ENCODE measurements around the gene TMEM132E. TPM values are rescaled to one million over a fixed set of nuclear protein-coding genes. Genes with fewer than 3 reads are reported as not detected.

Gene TMEM132E
- total RNA-seq, 3 donors from 2014 or later (not counting 1 experiment from before 2014, with no cell fraction given), result 0.05 to 0.08 TPM; not detected in 1

DNA sequence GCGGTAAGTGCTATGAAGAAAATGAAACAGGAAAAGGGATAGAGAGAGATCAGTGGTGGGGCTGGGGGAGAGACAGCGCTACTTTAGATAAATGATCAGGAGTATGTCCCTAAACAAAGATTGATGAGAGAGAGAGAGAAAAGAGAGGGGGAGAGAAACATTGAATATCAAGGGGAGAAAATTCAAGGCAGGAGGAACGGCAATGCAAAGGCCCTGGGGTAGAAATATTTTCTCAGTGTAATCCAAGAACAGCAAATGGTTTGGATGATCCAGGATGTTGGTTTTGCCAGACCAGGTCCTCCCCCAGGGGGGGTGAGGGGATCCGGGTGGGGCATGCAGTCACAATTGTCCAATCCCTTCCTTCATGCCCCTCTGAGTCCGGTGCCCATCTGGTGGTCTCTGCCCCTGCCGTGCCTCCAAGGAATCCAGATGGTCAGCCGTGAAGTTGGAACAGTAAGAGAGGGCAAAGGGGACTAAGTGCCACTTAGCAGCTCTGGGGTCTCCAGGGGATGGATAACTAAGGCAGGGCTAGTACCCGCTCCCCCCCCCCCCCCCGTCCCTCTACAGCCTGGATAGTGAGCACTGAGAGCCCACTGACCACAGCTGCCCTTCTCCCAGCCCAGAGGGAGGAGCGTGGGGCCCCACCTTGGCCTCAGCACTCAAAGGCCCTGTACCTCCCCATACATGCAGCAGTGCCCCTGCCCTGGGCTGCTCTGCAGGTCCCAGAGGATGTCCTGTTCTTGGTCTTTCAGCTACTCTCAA is 43.7 kb downstream of the TMEM132E start:
- TF ChIP-seq, protein P1, sequence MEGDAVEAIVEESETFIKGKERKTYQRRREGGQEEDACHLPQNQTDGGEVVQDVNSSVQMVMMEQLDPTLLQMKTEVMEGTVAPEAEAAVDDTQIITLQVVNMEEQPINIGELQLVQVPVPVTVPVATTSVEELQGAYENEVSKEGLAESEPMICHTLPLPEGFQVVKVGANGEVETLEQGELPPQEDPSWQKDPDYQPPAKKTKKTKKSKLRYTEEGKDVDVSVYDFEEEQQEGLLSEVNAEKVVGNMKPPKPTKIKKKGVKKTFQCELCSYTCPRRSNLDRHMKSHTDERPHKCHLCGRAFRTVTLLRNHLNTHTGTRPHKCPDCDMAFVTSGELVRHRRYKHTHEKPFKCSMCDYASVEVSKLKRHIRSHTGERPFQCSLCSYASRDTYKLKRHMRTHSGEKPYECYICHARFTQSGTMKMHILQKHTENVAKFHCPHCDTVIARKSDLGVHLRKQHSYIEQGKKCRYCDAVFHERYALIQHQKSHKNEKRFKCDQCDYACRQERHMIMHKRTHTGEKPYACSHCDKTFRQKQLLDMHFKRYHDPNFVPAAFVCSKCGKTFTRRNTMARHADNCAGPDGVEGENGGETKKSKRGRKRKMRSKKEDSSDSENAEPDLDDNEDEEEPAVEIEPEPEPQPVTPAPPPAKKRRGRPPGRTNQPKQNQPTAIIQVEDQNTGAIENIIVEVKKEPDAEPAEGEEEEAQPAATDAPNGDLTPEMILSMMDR (IDR thresholded peaks at IDR 0.05), result no peak
- Mint-ChIP-seq H3K9me3 (no peaks in the 10 kb centered on the region), H3K27me3 (ENCODE audit: low read depth in 2 of 2) (peaks cover 41 to 60% of the 10 kb centered on the region in 2 donors), H3K4me1 (no peaks in the 10 kb centered on the region), H3K27ac (no peak overlapping the region), H3K4me3 (no peak overlapping the region), H3K36me3 (no peaks in the 10 kb centered on the region)
- DNase-seq, result no peak
- peaks cover 17% of the 10 kb centered on the region for H3K27me3 ChIP-seq (ENCODE audit: control insufficient read depth, insufficient read depth, low read length)
- no peaks in the 10 kb centered on the region for H3K9me3 ChIP-seq (ENCODE audit: control insufficient read depth, insufficient read depth, low read length)
- peaks cover 4% of the 10 kb centered on the region for H3K4me1 ChIP-seq (ENCODE audit: control insufficient read depth, insufficient read depth, low read length)
- no peak overlapping the region for H3K4me3 ChIP-seq (ENCODE audit: low read length)
- intact Hi-C loops (cut with micrococcal nuclease), result no loop called here
- no peak for ATAC-seq
- no peak overlapping the region for H3K27ac ChIP-seq (ENCODE audit: low read length)
- 88% methylated on average over 10 of the region's 10 CpGs for WGBS (ENCODE audit: insufficient coverage)
- no peaks in the 10 kb centered on the region for H3K36me3 ChIP-seq (ENCODE audit: control insufficient read depth, insufficient read depth, low read length)

DNA sequence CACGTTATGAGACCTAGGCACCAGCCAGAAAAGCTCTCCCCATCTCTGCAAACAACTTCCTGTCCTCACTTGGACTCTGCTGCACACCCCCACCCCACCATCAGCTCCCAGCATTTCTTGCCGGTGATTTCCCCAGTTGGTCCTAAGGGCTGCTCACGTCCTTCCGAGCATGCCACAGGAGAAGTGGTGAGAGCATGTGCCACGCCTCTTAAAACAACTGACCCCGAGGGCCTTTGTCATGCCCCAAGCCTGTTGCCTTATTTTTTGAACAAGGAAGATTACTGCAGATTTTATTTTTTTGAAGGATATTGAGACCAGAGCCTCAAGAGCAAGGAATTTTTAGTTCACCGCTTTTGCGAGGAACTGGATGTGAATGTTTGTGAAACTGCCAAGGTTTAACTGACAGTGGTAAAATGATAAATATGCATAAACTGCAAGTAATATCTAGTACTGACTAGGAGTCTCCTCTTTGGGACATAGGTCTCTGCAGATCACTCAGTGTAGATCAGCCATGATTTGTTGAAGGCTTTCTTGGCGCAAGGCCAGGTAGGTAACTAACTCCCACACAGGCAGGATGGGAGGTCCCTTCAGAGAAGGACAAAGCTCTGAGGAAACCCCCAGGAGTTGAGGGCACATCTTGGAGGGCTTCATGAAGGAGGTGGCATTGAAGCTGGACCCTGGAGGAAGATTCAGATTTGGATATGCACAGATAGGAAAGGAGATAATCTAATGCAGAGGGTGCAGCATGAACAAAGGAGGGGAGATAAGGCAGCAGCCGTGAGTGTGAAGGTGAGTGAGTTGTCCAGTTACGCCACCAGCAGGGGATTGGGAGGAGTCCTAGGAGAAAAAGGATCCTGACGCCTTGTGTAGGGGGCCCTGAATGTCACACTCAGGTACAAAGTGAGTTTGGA is 44.7 kb downstream of the TMEM132E start:
- peaks cover 17% of the 10 kb centered on the region for H3K27me3 ChIP-seq (ENCODE audit: control insufficient read depth, insufficient read depth, low read length)
- H3K4me1 ChIP-seq (ENCODE audit: control insufficient read depth, insufficient read depth, low read length), result peaks cover 4% of the 10 kb centered on the region
- no peaks in the 10 kb centered on the region for H3K36me3 ChIP-seq (ENCODE audit: control insufficient read depth, insufficient read depth, low read length)
- no peaks in the 10 kb centered on the region for H3K9me3 ChIP-seq (ENCODE audit: control insufficient read depth, insufficient read depth, low read length)
- Mint-ChIP-seq H3K27ac (no peak overlapping the region), H3K9me3 (no peaks in the 10 kb centered on the region), H3K4me1 (no peaks in the 10 kb centered on the region), H3K27me3 (ENCODE audit: low read depth in 2 of 2) (peaks cover 47 to 61% of the 10 kb centered on the region in 2 donors), H3K4me3 (no peak overlapping the region), H3K36me3 (no peaks in the 10 kb centered on the region)
- no peak for DNase-seq
- H3K27ac ChIP-seq (ENCODE audit: low read length), result no peak overlapping the region
- WGBS (ENCODE audit: insufficient coverage), result 76% methylated on average over 12 of the region's 12 CpGs
- no peak overlapping the region for H3K4me3 ChIP-seq (ENCODE audit: low read length)
- TF ChIP-seq, protein P1 (IDR thresholded peaks at IDR 0.05), result no peak
- ATAC-seq, result no peak
- intact Hi-C loops (cut with micrococcal nuclease), result no loop called here

DNA sequence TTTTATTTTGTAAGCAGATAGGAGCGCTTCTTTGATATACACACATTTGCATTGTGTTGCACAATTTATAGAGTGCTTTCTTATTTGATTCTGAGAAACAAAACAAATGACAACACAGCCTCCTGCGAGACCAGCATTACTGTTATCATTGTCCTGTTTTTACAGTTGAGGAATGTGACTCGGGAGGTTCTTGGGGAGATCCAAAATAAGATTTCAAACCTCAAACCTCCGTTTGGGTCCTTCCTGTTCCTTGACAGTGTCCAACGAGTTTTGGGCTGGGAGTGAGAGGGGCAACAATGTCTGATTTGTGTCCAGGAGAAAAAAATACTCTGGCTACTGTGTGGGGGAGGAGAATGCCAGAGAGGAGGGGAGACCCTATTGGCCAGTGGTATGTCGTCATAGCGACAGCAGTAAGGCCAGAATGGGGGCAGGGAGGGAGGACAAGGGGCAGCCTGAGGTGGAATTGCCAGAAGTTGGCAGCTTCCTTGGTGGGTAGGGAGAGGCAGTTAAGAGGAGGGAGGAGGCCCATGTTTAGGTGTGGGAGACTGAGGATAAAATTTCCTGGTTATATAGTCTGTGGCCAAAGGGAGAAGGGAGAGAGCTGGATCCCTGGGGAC is 45.5 kb downstream of the TMEM132E start:
- H3K9me3 ChIP-seq (ENCODE audit: control insufficient read depth, insufficient read depth, low read length), result no peaks in the 10 kb centered on the region
- peaks cover 51 to 53% of the 10 kb centered on the region in 2 donors for H3K27me3 Mint-ChIP-seq (ENCODE audit: low read depth in 2 of 2)
- H3K36me3 Mint-ChIP-seq, result no peaks in the 10 kb centered on the region
- no peaks in the 10 kb centered on the region for H3K4me1 Mint-ChIP-seq
- no peak overlapping the region for H3K27ac Mint-ChIP-seq
- 44% methylated on average over 7 of the region's 7 CpGs for WGBS (ENCODE audit: insufficient coverage)
- H3K36me3 ChIP-seq (ENCODE audit: control insufficient read depth, insufficient read depth, low read length), result no peaks in the 10 kb centered on the region
- intact Hi-C loops (cut with micrococcal nuclease), result no loop called here
- H3K27me3 ChIP-seq (ENCODE audit: control insufficient read depth, insufficient read depth, low read length), result peaks cover 17% of the 10 kb centered on the region
- no peak overlapping the region for H3K27ac ChIP-seq (ENCODE audit: low read length)
- no peaks in the 10 kb centered on the region for H3K9me3 Mint-ChIP-seq
- no peak overlapping the region for H3K4me3 Mint-ChIP-seq
- TF ChIP-seq, protein P1 (IDR thresholded peaks at IDR 0.05), result no peak
- peaks cover 4% of the 10 kb centered on the region for H3K4me1 ChIP-seq (ENCODE audit: control insufficient read depth, insufficient read depth, low read length)
- no peak overlapping the region for H3K4me3 ChIP-seq (ENCODE audit: low read length)
- DNase-seq, result no peak
- ATAC-seq, result no peak
